SK-N-SH treated with all-trans-retinoic acid at 6 μM for 48 hours (cell line): Measurements from ENCODE around the gene DES.

Experiments used
- ESRRG ChIP-seq: fragments of 250-450 bp; sonication (Bioruptor Pico); IDR thresholded peaks from 2 replicates; pipeline ENCODE4 v1.6.1; 2021; ENCODE audit warnings: mild to moderate bottlenecking
- RARB ChIP-seq: fragments of 250-450 bp; sonication (Bioruptor Pico); IDR thresholded peaks from 2 replicates; pipeline ENCODE4 v1.8.0; 2021; ENCODE audit warnings: mild to moderate bottlenecking, moderate library complexity
- TCF4 ChIP-seq: fragments of 250-450 bp; sonication (Bioruptor Pico); IDR thresholded peaks from 2 replicates; pipeline ENCODE4 v1.8.0; 2021; ENCODE audit warnings: mild to moderate bottlenecking, moderate library complexity, borderline replicate concordance
- ZC3H10 ChIP-seq: fragments of 250-450 bp; sonication (Bioruptor Pico); IDR thresholded peaks from 2 replicates; pipeline ENCODE4 v1.5.1; 2021; ENCODE audit warnings: mild to moderate bottlenecking, moderate library complexity
- ZFP3 ChIP-seq: fragments of 250-450 bp; sonication (Bioruptor Pico); IDR thresholded peaks from 2 replicates; pipeline ENCODE4 v1.5.0; 2020; ENCODE audit warnings: mild to moderate bottlenecking, moderate library complexity
- ZFP30 ChIP-seq: fragments of 450-650 bp; formaldehyde crosslinking; IDR thresholded peaks from 2 replicates; pipeline ENCODE4 v1.5.0; 2022; ENCODE audit warnings: mild to moderate bottlenecking, moderate library complexity
- ZNF8 ChIP-seq: fragments of 450-650 bp; formaldehyde crosslinking; IDR thresholded peaks from 2 replicates; pipeline ENCODE4 v1.5.0; 2020; ENCODE audit warnings: mild to moderate bottlenecking, moderate library complexity

DNA sequence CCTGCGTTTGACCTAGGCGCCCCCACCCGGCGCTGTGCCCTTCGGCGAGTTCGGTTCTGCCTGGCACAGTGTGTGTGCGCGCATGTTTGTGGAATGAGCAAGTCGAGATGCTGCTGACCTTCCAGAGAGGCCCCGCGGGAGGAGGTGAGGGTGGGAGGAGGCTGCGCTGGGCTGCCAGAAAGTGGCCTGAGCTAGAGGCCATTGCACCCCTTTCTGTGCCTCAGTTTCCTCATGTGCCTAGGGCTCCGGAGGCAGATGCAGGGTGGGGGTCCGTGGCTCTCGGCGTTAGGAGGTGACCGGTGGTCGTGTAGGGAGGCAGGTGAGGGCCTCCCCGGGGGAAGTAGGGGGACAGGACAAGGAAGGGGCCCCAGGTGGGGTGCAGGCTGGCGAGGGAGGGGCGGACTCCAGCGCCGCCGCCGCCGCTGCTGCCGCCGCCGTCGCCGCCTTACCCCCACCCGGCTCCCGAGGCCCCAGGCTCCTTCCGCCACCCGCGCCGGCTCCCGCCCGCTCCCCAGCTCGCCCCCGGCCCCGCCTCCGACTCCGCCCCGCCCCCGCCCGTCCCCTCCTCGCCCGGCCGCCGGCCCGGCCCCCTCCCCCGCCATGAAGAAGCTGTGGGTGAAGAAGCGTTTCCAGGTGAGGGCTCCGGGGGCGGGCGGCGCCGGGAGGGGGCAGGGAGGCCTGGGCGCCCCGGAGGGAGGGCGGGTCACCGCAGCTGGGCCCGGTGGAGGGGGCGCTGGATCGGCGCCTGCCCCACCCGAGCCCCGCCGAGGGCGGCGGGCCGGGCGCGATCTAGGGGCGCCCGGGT, 23.5 kb downstream of the DES start:
- no peak for TF ChIP-seq ESRRG (CRISPR knock-in tag)
- TF ChIP-seq ZC3H10 (CRISPR knock-in tag): no peak
- no peak for TF ChIP-seq ZNF8
- no peak for TF ChIP-seq ZFP30 (CRISPR knock-in tag)
- TF ChIP-seq ZFP3 (CRISPR knock-in tag): no peak
- TF ChIP-seq TCF4 (CRISPR knock-in tag): no peak
- no peak for TF ChIP-seq RARB (CRISPR knock-in tag)
